HUDEP-2 (cell line): Measurements from ENCODE around the gene CLMN.
A peak's percentile ranks its signal among the peaks of the same experiment; 100 is the strongest.

Experiments
- DNase-seq, 76 experiments: peaks; one replicate each; lab custom pipeline; 2025; ENCODE audit not compliant: unreplicated experiment in 76 of 76; lab: John Stamatoyannopoulos, UW

CLMN gene

DNA sequence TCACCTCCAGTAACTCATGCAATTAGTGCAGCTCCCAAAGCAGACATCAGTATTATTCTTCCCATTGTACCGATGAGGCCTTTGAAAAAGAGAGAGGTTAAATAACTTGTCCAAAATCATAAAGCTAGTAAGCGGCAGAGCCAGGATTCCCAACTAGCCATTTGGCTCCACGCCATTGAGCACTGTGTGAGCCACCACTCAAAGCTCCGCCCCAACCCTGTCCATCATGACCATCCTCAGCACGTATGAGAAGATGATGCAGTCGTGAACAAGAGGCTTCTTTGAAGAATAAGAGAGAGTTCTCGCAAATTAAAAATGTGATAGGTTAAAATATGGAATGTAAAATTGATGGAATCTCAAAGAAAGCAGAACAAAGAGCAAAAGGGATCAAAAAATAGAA is 14.6 kb downstream of the CLMN start:
- no peak for DNase-seq

GRCh38 chr14:95304342-95304741 is 15.4 kb downstream of the CLMN start:
- no peak for DNase-seq

GRCh38 chr14:95303552-95303951 is 16.2 kb downstream of the CLMN start:
- no peak for DNase-seq

GRCh38 chr14:95302667-95303506 is 16.8 kb downstream of the CLMN start:
- DNase-seq, result no peak

GRCh38 chr14:95301527-95302187 is 18.1 kb downstream of the CLMN start:
- no peak for DNase-seq

GRCh38 chr14:95300697-95301526 is 18.8 kb downstream of the CLMN start:
- DNase-seq, result no peak

- DNase-seq, result no peak
Observed at GRCh38 chr14:95300002-95300696, 19.6 kb downstream of the CLMN start.

DNA sequence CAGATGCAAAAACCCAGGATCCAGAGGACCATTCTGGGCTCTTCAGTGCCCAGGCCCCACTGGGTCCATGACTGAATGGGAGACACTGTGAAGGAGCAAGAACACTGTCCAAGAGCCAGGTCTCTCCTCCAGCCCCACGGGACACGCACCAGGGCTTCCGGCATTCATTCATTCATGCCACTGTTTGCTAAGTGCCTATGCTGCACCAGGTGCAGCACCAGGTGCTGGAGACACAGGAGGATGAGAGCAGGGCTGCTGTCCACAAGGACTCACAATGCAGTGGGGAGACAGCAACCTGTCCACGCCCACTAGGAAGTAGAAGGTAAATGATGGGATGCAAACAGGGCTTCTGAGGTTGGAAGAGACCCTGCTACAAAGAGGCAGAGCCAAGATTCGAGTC is 20.4 kb downstream of the CLMN start:
- DNase-seq, result no peak

DNA sequence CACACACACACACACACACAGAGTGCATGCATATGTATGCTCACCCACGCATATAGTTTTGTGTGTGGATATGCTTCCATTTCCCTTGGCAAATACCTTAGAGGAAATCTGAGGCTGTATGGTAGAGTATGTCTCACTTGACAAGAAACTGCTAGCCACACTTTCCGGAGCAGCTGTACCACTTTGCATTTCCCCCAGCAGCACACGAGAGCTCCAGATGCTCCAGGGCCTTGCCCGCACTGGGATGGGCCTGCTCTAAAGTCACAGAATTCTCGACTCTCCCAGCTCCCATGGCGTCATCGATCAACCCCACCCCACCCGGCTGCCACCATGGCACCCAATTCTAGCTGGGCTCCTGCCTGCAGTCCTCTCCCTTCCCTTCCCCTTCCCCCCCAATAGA is 21.9 kb downstream of the CLMN start:
- DNase-seq, result no peak

DNA sequence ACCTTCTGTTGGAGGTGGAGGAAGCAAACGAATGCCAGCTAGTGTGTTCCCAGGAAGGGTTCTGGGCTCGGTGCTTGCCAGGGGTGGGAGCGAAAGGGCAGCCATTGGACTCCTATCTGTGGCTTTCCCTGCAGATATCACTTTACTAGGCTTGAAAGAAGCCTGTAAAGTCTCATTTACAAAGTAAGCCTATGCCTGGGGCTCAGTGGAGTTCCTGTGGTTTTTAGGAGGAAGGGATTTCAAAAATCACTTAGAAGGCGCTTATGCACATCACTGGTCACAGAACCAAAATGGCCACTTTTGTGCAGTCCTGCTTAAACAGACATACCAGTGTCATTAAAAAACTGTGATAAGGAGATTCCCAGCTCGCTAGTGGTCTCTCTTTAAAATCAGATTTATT is 22.7 kb downstream of the CLMN start:
- DNase-seq, result no peak

DNA sequence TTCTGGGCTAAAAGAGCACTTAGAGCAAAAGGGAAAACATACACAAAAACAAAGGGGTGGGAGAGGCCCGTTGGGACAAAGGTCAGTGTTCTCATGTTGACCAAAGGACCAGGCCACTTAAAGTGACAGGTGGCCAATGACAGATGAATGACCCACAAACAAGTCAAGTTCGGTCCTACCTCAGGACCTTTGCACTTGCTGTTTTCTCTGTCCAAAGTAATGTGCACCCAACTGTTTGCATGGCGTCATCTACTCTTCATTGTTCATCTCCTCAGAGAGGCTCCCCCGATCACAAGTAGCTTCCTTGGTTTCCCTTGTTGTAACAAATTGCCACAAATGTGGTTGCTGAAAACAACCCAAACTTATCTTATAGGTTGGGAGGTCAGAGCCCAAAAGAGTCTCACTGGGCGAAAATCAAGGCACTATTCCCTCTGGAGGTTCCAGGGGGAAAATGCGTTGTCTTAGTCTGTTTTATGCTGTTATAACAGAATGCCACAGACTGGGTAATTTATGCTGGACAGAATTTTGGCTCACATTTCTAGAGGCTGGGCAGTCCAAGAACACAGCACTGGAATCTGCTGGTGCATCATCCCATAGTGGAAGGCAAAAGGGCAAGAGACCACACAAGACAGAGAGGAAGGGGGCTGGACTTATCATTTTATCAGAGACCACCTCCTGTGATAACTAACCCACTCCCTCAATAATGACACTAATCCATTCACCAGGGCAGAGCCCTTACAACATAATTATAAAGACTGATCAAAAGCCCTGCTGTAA is 23.9 kb downstream of the CLMN start:
- DNase-seq, result no peak

GRCh38 chr14:95294834-95295599 is 24.7 kb downstream of the CLMN start:
- DNase-seq, result no peak

DNA sequence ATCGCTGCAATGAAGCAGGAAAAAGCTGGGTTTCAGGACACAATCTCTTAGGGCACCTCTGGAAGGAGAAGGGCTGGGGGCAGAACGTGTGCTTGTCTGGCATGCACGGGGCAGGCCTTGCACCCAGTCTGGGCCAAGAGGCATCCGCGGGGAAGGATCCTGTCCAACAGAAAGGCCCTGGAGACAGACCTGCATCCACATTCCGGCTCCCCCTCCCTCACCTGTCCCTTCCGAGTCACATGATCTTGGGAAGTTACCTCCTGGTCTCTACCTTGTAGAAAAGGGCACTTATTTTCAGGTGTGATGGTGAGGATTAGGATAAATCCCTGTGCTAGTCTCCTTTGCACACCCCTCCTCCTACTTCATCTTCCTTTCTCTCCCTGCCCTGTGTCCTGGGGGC is 25.4 kb downstream of the CLMN start:
- DNase-seq, result no peak

GRCh38 chr14:95293449-95293848 is 26.3 kb downstream of the CLMN start:
- no peak for DNase-seq

DNA sequence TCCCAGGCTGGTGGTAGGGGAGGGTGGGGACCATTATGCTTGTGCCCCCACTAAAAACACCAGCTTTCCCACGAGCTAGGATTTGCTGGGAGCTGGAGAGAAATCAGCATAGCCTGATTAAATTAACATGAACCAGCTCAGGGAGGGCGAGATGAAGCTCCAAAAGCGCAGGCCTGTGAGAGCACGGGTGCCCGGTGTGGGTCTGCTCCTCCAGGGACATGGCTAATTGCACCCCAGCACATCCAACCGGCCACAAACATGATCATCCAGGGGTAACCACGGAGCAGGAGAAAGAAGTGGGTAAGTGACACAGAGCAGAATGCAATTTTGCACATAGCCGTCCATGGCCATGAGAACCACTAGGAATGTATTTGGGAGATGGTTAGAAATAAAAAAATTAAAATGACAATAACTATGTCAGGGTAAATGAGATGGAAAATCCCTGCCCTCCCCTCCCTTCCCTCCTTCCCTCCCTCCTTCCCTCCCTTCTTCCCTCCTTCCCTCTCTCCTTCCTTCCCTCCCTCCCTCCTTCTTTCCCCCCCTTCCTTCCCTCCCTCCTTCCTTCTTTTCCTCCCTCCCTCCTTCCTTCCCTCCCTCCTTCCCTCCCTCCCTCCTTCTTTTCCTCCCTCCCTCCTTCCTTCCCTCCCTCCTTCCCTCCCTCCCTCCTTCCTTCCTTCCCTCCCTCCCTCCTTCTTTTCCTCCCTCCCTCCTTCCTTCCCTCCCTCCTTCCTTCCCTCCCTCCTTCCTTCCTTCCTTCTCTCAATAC is 26.9 kb downstream of the CLMN start:
- no peak for DNase-seq

- peak in 17 of 76 experiments; percentile 0 to 38 (median 5) for DNase-seq
Observed at GRCh38 chr14:95291859-95292542, 27.7 kb downstream of the CLMN start.

- no peak for DNase-seq
Observed at GRCh38 chr14:95290871-95291431, 28.8 kb downstream of the CLMN start.

DNA sequence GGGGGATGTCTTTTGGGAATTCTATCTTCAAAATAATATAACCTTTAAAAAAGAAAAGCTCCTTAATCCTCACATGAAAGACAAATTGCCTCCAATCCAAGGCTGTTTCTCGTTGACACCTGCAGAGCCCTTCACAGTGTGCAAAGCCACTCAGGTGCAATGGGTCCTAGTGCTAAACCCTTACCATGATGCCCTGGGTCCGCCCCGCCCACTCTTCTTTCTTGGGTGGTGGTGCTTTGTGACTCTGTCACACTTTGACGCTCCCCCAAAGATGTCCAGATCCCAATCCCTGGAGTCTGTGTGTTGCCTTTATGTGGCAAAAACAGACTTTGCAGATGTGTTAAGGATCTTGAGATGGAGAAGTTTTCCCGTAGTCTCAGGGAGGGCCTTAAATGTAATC is 29.7 kb downstream of the CLMN start:
- no peak for DNase-seq
